HepG2 (cell line): ENCODE measurements around the gene FBF1. TPM values are rescaled to one million over a fixed set of nuclear protein-coding genes. Genes with fewer than 3 reads are reported as not detected.
"Not testable (repeated sequence)": the region's sequence is repeated elsewhere in the genome, so short reads cannot be mapped to it uniquely, and the experiment has no call there.

Experiments used
- ATAC-seq: fragments of 200-7000 bp; cut with Tn5 transposase; 3 replicates; pipeline ENCODE4 v1.9.1; 2020; ENCODE audit warnings: mild to moderate bottlenecking, moderate library complexity
- BruUV-seq: library from RNA; stranded (reverse); fragments of 400-500 nt; replicated peaks from 2 replicates; lab custom pipeline; 2021; lab: Mats Ljungman, UMichigan
- CTCF ChIA-PET: fragments of 300-600 bp; formaldehyde crosslinking; extraction: SDS; loops from one replicate; lab custom pipeline; 2021; ENCODE audit warnings: low total read pairs, inconsistent platforms, low intra/inter-chr PET ratio; lab: Yijun Ruan, JAX
- POLR2A ChIA-PET: fragments of 350-600 bp; sonication (Branson Sonifier 250); formaldehyde crosslinking; loops from one replicate; lab custom pipeline; 2020; ENCODE audit warnings: antibody characterized with exemption, inconsistent platforms; lab: Yijun Ruan, JAX
- DNase-seq: peaks from one replicate; pipeline ENCODE4 v3.0.0-alpha.2; 2015; ENCODE audit warnings: low spot score
- FAIRE-seq: peaks from 3 replicates; lab custom pipeline; 2011; peaks lifted over from hg19 to GRCh38; lab: Jason Lieb, UNC
- H2AFZ ChIP-seq: one replicate; pipeline ENCODE4 v1.6.1; 2011; ENCODE audit warnings: low read length, inconsistent platforms
- H3K27ac ChIP-seq: fragments of 300-600 bp; 3 replicates; pipeline ENCODE4 v1.8.0; 2011; ENCODE audit warnings: mixed run types, mild to moderate bottlenecking, mixed read lengths, low read length, inconsistent platforms; ENCODE audit not compliant: insufficient read depth; ENCODE audit errors: extremely low read length
- H3K27me3 ChIP-seq, 2 experiments: fragments of 200-600 bp in 1 of 2; 2 replicates in 1 of 2; 3 replicates in 1 of 2; pipeline versions ENCODE4 v1.6.0 to v1.8.0; 2011; ENCODE audit warnings: low read length in 2 of 2, mild to moderate bottlenecking in 2 of 2, moderate library complexity in 2 of 2, inconsistent platforms in 1 of 2; ENCODE audit not compliant: insufficient read depth in 2 of 2, control insufficient read depth in 1 of 2
- H3K36me3 ChIP-seq, 2 experiments: fragments of 200-600 bp in 1 of 2; replicated peaks in 1 of 2; 2 replicates in 1 of 2; 3 replicates in 1 of 2; pipeline versions ENCODE4 v1.5.1 to v1.8.0; 2011; ENCODE audit warnings: low read length in 2 of 2, inconsistent platforms in 1 of 2; ENCODE audit not compliant: insufficient read depth in 2 of 2, control insufficient read depth in 1 of 2
- H3K4me1 ChIP-seq: 2 replicates; pipeline ENCODE4 v1.5.1; 2012; ENCODE audit warnings: low read length, inconsistent platforms; ENCODE audit not compliant: insufficient read depth
- H3K4me2 ChIP-seq: 2 replicates; pipeline ENCODE4 v1.6.0; 2011; ENCODE audit warnings: low read depth, low read length, inconsistent platforms
- H3K4me3 ChIP-seq, 3 experiments: fragments of 200-600 bp in 1 of 3; sonication (generic), shearing (Covaris generic) in 1 of 3; replicated peaks in 1 of 3; 2 replicates each; pipeline ENCODE4 v1.5.1; 2011 to 2016; ENCODE audit warnings: low read length in 3 of 3, inconsistent platforms in 2 of 3, low read depth in 2 of 3, mild to moderate bottlenecking in 2 of 3, control low read depth in 1 of 3, mixed read lengths in 1 of 3; ENCODE audit not compliant: insufficient read depth in 1 of 3
- H3K79me2 ChIP-seq: one replicate; pipeline ENCODE4 v1.6.1; 2011; ENCODE audit warnings: low read length, inconsistent platforms; ENCODE audit not compliant: insufficient read depth
- H3K9ac ChIP-seq: 2 replicates; pipeline ENCODE4 v1.6.0; 2011; ENCODE audit warnings: mild to moderate bottlenecking, low read depth, low read length, inconsistent platforms; ENCODE audit not compliant: insufficient read depth
- H3K9me3 ChIP-seq: 2 replicates; pipeline ENCODE4 v1.5.1; 2012; ENCODE audit warnings: mild to moderate bottlenecking, low read length
- H4K20me1 ChIP-seq: 2 replicates; pipeline ENCODE4 v1.6.0; 2011; ENCODE audit warnings: inconsistent platforms, mild to moderate bottlenecking, low read length, moderate library complexity; ENCODE audit not compliant: insufficient read depth
- ATF4 ChIP-seq, 2 experiments: fragments of 450-650 bp in 1 of 2; sonication (generic) in 1 of 2; formaldehyde crosslinking; IDR thresholded peaks; 2 replicates each; pipeline versions ENCODE4 v1.5.0 to v1.8.0; 2020 to 2022; ENCODE audit warnings: mild to moderate bottlenecking in 1 of 2, missing genetic modification reagents in 1 of 2
- KLF16 ChIP-seq, 2 experiments: sonication (generic) in 1 of 2; formaldehyde crosslinking in 1 of 2; IDR thresholded peaks; 2 replicates each; pipeline versions ENCODE4 v1.6.1 to v1.8.0; 2016 to 2023; ENCODE audit warnings: missing genetic modification reagents in 2 of 2, missing compliant biosample characterization in 1 of 2
- MATR3 ChIP-seq: sonication (generic); formaldehyde crosslinking; IDR thresholded peaks from 2 replicates; pipeline ENCODE4 v1.4.0; 2020; ENCODE audit warnings: missing genetic modification reagents
- SATB2 ChIP-seq: sonication (generic); formaldehyde crosslinking; IDR thresholded peaks from 2 replicates; pipeline ENCODE4 v1.5.0; 2020; ENCODE audit warnings: missing genetic modification reagents
- SP1 ChIP-seq, 2 experiments: fragments of 450-650 bp in 1 of 2; sonication (generic) in 1 of 2; formaldehyde crosslinking in 1 of 2; IDR thresholded peaks; 2 replicates each; pipeline versions ENCODE4 v1.4.0 to v1.6.1; 2016 to 2020; ENCODE audit warnings: missing genetic modification reagents in 1 of 2
- SP4 ChIP-seq: sonication (generic); formaldehyde crosslinking; IDR thresholded peaks from 2 replicates; pipeline ENCODE4 v1.8.1; 2023; ENCODE audit warnings: mild to moderate bottlenecking, missing genetic modification reagents
- TEAD3 ChIP-seq: optimal IDR thresholded peaks from 2 replicates; pipeline ENCODE3; 2016; ENCODE audit warnings: borderline replicate concordance
- THAP11 ChIP-seq: IDR thresholded peaks from 2 replicates; pipeline ENCODE4 v1.6.1; 2016; ENCODE audit warnings: missing biosample characterization, missing genetic modification reagents
- ZBTB20 ChIP-seq: sonication (generic); formaldehyde crosslinking; IDR thresholded peaks from 2 replicates; pipeline ENCODE4 v1.8.1; 2023; ENCODE audit warnings: missing genetic modification reagents, low read depth, mild to moderate bottlenecking, borderline replicate concordance
- ZNF562 ChIP-seq: sonication (generic); formaldehyde crosslinking; IDR thresholded peaks from 2 replicates; pipeline ENCODE4 v1.8.0; 2022; ENCODE audit warnings: missing genetic modification reagents, borderline replicate concordance
- ZNF605 ChIP-seq: sonication (generic); formaldehyde crosslinking; IDR thresholded peaks from 2 replicates; pipeline ENCODE4 v1.8.0; 2022; ENCODE audit warnings: mild to moderate bottlenecking, missing genetic modification reagents
- ZNF792 ChIP-seq: IDR thresholded peaks from 2 replicates; pipeline ENCODE4 v1.6.1; 2016
- WGBS: methylation state at CpG from one replicate; pipeline ENCODE4 v1.1.6; 2017; ENCODE audit warnings: low lambda C conversion rate; 5-methylcytosine and 5-hydroxymethylcytosine counted together
- in situ Hi-C: cut with HindIII; loops from 2 replicates; pipeline ENCODE4 v1.10.0; 2017; ENCODE audit warnings: low pct_unique_long_range_greater_than_20kb; ENCODE audit not compliant: extremely low pct_ligation_motif_present
- intact Hi-C: fragments of 100-400 bp; cut with micrococcal nuclease; formaldehyde crosslinking; loops from one replicate; pipeline ENCODE4 v1.10.0; 2022; ENCODE audit not compliant: unreplicated experiment
- polyA plus RNA-seq, 8 experiments: library from polyadenylated mRNA; depleted of rRNA in 3 of 8; stranded (reverse) in 7 of 8; unstranded in 1 of 8; fragments of >200 nt; fragmentation: Illumina TruSeq in 4 of 8; extraction: Trizol in 4 of 8; gene quantifications; 2 replicates each; pipeline versions ENCODE4 v1.2.1 to v1.2.3, GENCODE V29; 2011 to 2016; ENCODE audit warnings: low read depth in 4 of 8, missing spikeins in 1 of 8, mixed read lengths in 1 of 8; ENCODE audit not compliant: insufficient read depth in 1 of 8
- total RNA-seq, 5 experiments: library from RNA; depleted of rRNA; stranded (reverse); fragments of >200 nt; fragmentation: Illumina TruSeq; extraction: Trizol; gene quantifications; 2 replicates each; pipeline ENCODE4 v1.2.3, GENCODE V29; 2016; ENCODE audit warnings: low read depth in 1 of 5

The FBF1 gene
- total and polyA plus RNA-seq, 2 of the 13 experiments (the other 11 are each of a cell fraction or from before 2014, with no cell fraction given) = 2.4 to 8.1 TPM

GRCh38 chr17:75872434-75873351 is 68.1 kb downstream of the FBF1 start (continued):
- TF ChIP-seq SATB2 (peak; percentile 88), MATR3 (CRISPR knock-in tag) (no peak), ZNF562 (CRISPR knock-in tag) (no peak)

GRCh38 chr17:75870228-75870627 is 70.6 kb downstream of the FBF1 start:
- in situ Hi-C loops; BruUV-seq; FAIRE-seq; intact Hi-C loops; H3K9me3 ChIP-seq; ATAC-seq; H3K79me2 ChIP-seq; H4K20me1 ChIP-seq; DNase-seq; H3K27me3 ChIP-seq; H2AFZ ChIP-seq; CTCF ChIA-PET; TF ChIP-seq SP1 (IDR thresholded peaks at IDR 0.05): not testable (repeated sequence)
- Histone ChIP-seq H3K9ac (peak overlapping the region; percentile 85), H3K4me1 (peaks cover 91% of the 10 kb centered on the region), H3K4me2 (peak overlapping the region; percentile 84), H3K27ac (peak overlapping the region; percentile 83), H3K36me3 (peaks cover 3 to 14% of the 10 kb centered on the region in 2 experiments; a peak in 3 of 5 replicates), H3K4me3 (peak overlapping the region; percentile 59 to 75 (median 59); a peak in 5 of 6 replicates)
- POLR2A ChIA-PET = interaction anchor here (1.0 to 13.8 kb wide), 6 partner anchors 13 to 90 kb away, joined by 3 to 454 read pairs (median 14); partner anchors contain the start of genes TRIM65, UNC13D, UNK and WBP2
- 87% methylated on average over 10 of the region's 10 CpGs for WGBS
- TF ChIP-seq ZNF792 = peak; percentile 23; the same call in 1 of the 2 replicates
- 0 out of 2 replicates have a peak, but pooled peaks have one; percentile 3 for TF ChIP-seq ZBTB20
- peak; percentile 66; the same call in 1 of the 2 replicates for TF ChIP-seq ZNF605 (CRISPR knock-in tag)
- TF ChIP-seq ATF4 (CRISPR knock-in tag; IDR thresholded peaks at IDR 0.05) = peak in 1 of 2 experiments; percentile 53; a peak in 2 of 4 replicates
- TF ChIP-seq KLF16 (CRISPR knock-in tag; IDR thresholded peaks at IDR 0.05) = peak in 1 of 2 experiments; percentile 17; a peak in 1 of 4 replicates
- TF ChIP-seq SP4 (CRISPR knock-in tag) = peak; percentile 16; the same call in 1 of the 2 replicates
- TF ChIP-seq THAP11 (CRISPR knock-in tag) = 0 out of 2 replicates have a peak, but pooled peaks have one; percentile 5
- TF ChIP-seq TEAD3 (CRISPR knock-in tag) = peak; percentile 30
- 0 out of 2 replicates have a peak, but pooled peaks have one; percentile 4 for TF ChIP-seq SP1 (CRISPR knock-in tag; IDR thresholded peaks at IDR 0.05)
